KG1 (cell line): ENCODE data around the gene RPS6KA4.
A peak's percentile ranks its signal among the peaks of the same experiment; 100 is the strongest.

Experiments
- DNase-seq: peaks from one replicate; lab custom pipeline; 2025; lab: John Stamatoyannopoulos, UW

Gene RPS6KA4

GRCh38 chr11:64327375-64327774 lies 31.6 kb upstream of the RPS6KA4 start:
- no peak for DNase-seq

- no peak for DNase-seq
These were observed 31.0 kb upstream of the RPS6KA4 start for GRCh38 chr11:64327993-64328392.

- DNase-seq: no peak
These were observed 28.1 kb upstream of the RPS6KA4 start for GRCh38 chr11:64330888-64331287.

- DNase-seq: peak; percentile 97
These were observed 27.2 kb upstream of the RPS6KA4 start for GRCh38 chr11:64331569-64332371.

GRCh38 chr11:64333556-64333955 lies 25.4 kb upstream of the RPS6KA4 start:
- no peak for DNase-seq

- DNase-seq: no peak
These were observed 23.9 kb upstream of the RPS6KA4 start for GRCh38 chr11:64334764-64335735.

- DNase-seq: no peak
These were observed 21.3 kb upstream of the RPS6KA4 start for GRCh38 chr11:64337538-64338249.

- no peak for DNase-seq
These were observed 20.2 kb upstream of the RPS6KA4 start for GRCh38 chr11:64338716-64339115.

GRCh38 chr11:64339286-64339685 lies 19.7 kb upstream of the RPS6KA4 start:
- DNase-seq: no peak

GRCh38 chr11:64339754-64340408 lies 19.1 kb upstream of the RPS6KA4 start, which contains the start of gene CCDC88B:
TSS of gene CCDC88B (plus strand) at chr11:64340204. CDS start at chr11:64340267, 63 bp downstream.
- DNase-seq: peak; percentile 88

- peak; percentile 31 for DNase-seq
These were observed 18.2 kb upstream of the RPS6KA4 start for GRCh38 chr11:64340671-64341335.

GRCh38 chr11:64341429-64341828 lies 17.5 kb upstream of the RPS6KA4 start:
- DNase-seq: no peak

- DNase-seq: no peak
These were observed 16.8 kb upstream of the RPS6KA4 start for GRCh38 chr11:64341851-64342791.

- DNase-seq: no peak
These were observed 15.9 kb upstream of the RPS6KA4 start for GRCh38 chr11:64342869-64343745.

GRCh38 chr11:64343767-64344559 lies 15.0 kb upstream of the RPS6KA4 start:
- DNase-seq: no peak

GRCh38 chr11:64344787-64345186 lies 14.2 kb upstream of the RPS6KA4 start:
- no peak for DNase-seq

- DNase-seq: no peak
These were observed 11.6 kb upstream of the RPS6KA4 start for GRCh38 chr11:64347193-64347867.
